UCSD-AML1 (cell line): Measurements from ENCODE around the gene GAK.

Source experiments
- DNase-seq: peaks from one replicate; lab custom pipeline; 2025; ENCODE audit not compliant: unreplicated experiment; lab: John Stamatoyannopoulos, UW

GAK gene

DNA sequence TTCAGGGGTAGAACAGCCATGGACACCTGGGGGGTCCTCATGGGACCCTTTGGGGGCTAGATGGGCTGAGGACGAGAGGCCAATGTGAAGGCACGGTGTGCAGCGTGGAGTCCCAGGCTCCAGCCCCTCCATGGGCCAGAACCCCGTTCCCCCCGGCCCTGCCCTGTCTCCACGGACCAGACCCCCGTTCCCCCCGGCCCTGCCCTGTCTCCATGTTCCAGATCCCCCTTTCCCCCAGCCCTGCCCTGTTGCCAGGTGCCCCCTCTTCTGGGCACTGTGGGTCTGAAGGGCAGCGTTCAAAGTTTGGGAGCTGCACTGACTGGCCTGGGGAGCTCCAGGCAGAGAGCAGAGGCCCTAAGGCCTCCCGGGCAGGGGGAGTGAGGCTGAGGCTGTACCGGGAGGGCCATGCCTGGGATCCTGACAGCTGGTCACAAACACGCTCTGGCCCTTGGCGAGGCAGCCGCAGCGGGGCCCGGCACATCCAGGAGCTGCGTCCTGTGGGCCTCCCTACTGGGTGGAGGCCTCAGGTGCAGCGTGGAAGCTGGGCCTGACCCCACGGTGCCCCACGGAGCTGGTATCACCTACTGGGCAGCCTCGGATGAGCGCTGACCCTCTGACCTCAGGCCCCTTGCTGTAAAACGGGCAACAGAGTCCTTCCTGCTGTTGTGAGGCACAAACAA lies 32.4 kb upstream of the GAK start:
- no peak for DNase-seq

DNA sequence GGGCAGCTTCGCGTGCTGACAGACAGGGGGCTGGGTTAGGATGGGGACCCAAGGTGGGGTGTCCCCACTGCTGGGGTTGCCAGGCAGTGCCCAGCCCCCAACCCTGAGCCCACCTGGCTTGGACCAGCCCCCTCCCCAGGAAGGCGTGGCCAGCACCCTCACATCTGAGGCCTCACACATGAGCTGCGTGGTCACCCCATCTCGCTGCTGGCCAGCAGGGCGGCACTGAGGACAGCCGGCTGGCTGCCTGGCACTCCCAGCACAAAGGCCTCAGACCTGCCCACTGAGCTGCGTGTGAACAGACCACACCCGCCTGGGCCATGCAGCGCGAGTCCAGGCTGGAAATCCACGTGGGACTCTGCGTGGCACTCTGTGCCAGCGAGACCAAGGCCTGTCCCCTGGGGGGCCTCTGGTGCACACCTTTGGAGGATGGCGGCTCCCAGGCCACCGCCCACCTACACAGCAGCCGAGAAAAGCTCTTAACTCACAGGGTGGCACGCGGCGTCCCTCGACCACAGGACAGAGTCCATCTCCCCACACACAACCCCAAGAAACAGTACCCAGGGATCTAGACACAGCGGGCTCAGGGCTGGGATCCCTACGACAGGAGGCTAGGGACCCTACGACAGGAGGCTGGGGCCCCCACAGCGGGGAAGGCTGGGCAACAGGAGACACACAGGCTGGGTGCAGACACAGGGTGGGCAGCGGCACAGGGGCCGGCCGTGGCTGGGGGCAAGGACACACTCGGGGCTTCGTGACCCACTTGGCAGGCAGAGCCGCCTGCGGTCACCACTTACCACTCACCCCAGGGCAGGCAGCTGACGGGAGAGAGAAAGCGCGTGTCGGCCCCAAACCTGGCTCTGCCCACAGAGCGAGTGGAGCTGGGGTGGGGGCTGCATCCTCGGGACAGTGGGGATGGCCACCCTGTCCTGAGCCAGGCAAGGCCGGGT lies 31.4 kb upstream of the GAK start:
- no peak for DNase-seq

DNA sequence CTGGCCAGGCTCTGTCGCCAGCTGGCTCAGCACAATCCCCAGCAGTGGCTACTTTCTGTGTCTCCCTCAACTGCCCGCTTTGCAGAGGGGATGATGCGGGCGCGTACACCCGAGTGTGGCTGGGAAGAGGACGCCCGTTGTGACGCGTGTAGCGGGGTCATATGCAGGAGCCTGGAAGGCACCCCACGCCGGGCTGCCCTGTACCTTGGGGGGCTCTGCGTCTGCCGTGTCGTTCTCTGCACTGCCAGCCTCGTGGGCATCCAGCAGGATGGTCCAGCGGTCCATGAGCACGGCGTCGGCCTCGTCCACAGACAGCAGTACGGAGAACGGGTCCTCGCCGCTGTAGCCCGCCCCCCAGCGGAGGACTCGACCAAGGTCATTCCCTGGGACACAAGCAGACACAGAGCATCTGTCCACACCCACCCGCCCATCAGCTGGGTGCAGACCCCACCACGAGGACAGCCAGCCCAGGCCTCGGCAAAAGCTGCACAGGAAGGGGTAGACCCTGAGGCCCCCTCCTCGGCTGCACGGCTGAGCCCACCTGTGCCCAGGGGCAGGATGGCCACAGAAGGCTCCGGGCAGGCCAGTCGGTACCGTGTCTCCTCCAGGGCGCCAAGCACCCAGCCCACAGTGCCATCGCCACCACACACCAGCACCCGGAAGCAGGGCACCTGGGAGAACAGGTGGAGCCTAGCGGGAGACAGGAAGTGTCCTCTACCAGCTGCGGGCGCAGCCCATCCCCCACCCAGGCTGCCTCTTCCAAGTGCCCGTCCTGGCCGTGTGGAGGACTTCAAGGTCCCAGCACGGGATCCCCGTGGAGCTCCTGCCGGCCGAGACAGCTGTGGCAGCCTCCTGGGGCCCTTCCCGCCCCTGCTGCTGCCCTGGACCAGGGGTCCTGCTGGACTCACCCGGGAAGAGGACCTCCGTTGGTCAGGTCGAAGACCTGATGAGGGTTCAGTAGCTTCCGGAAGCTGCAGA lies 30.4 kb upstream of the GAK start:
- no peak for DNase-seq

DNA sequence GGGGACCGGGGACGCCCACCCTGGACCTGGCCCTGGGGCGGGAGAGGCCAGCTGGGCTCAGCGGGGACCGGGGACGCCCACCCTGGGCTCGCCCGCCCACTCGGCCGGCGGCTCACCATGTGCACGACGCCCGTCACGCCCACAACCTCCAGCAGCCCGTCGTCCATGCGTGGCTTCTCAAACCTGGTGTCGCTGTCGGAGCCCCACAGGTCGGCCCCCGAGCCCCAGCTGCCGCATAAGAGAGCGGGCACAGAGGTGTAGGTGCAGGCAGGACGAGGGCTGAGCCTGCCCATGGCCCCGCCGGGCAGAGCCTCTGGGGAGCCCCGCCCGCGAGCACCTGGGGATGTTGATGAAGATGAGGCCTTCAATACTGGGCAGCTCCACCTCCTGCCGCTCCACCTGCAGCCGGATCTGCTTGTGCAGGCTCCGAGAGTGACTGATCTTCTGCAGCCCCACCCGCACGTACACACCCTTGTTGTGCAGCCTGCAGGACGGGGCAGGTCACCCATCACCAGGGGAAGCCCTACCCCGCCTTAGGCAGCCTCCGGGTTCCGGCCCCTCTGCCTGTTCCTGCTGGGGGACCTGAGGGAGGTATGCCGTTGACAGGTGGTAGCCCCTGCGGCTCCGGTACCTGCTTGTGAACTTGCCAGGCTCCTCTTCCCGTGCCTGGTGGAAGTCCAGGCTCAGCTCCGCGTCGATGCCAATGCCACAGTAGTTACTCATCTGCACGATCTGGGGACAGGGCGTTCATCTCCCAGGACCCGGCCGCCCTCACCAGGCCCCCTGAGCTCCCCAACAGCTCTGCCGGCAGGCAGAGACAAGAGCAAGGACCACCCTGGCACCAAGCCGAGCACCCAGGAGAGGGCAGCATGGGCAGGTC lies 29.5 kb upstream of the GAK start:
- DNase-seq = no peak

DNA sequence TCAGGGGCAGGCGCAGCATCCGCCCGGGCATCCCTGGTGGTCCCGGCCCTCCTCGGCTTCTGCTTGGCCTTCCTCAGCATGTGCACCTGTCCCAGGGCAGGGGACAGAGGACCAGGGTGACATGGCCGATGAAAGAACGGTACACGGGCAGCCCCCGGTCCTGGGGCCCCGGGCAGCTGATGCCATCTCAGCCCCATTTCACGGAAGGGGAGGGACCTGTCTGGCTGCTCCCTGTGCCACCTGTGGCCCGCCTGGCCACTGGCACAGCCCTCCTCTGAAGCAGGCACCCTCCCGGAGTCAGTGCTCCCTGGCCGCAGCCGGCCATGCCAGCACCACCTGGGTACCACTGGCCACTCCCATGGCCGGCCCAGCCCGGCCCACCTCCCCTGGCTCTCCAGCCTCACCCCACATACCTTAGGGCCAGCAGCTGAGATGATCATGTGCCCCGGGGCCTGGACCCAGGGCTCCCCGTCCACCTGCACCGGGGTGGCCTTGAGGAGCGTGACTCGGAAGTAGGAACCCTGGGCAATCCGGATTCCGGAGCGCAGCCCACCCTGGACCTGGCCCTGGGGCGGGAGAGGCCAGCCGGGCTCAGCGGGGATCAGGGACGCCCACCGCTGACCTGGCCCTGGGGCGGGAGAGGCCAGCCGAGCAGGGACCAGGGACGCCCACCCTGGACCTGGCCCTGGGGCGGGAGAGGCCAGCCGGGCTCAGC lies 28.7 kb upstream of the GAK start:
- no peak for DNase-seq

DNA sequence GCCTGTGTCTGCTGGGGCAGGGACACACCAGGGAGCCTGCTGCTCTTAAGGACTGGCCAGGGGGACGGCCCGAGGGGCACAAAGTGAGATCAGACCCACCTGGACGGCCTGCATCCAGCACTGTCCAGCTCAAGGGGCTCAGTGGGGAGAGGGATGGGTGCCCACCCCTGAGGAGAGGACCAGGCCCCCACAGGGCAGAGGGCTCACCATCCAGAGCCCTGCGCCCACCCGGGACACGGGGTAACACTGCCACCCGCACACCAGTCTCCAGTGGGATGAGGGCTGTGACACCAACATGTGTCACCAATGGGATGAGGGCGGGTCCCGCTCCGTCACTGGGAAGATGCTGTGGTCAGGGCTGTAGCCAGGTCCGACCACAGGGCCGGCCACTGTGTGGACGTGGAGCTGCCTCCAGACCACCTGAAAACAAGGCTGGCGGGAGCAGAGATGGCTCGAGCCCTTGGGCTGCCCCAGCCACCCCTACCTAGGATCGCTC lies 28.1 kb upstream of the GAK start:
- DNase-seq = no peak

DNA sequence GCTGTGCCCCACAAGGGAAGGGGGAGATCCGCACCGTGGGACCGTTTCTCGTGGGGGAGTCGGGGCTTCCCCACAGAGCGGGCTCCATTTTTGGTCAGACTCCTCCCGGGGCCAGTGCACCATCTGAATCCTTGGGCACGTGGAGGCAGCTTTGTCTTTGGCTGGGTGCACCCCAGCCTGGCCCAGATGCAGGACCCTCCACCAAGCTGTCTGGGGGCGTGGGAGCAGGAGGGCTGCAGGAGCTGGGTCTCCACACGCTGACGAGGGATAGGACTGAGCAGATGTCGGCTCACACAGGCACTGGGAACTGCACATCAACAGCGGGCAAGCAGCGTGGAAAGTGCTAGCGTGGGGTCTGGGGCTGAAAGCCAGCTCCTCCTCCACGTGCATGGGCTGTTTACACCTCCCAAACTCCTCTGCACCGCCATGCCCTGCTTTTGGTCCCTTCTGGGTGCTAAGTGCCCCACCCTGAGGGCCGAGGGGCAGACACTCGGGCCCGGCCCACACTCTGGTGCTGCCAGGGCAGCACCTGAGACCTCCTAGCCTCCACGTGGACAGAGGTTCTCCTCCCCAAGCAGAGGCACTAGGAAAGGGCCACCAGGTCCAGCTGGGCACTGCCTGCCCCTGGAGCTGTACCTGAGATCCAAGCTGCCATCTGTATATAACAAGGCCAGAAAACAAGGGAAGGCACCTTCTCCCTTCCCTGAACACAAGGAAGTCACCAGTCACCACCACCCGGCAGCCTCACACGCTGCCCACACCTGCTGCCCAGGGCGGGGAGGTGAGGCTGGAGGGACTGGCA lies 27.4 kb upstream of the GAK start:
- DNase-seq = no peak

DNA sequence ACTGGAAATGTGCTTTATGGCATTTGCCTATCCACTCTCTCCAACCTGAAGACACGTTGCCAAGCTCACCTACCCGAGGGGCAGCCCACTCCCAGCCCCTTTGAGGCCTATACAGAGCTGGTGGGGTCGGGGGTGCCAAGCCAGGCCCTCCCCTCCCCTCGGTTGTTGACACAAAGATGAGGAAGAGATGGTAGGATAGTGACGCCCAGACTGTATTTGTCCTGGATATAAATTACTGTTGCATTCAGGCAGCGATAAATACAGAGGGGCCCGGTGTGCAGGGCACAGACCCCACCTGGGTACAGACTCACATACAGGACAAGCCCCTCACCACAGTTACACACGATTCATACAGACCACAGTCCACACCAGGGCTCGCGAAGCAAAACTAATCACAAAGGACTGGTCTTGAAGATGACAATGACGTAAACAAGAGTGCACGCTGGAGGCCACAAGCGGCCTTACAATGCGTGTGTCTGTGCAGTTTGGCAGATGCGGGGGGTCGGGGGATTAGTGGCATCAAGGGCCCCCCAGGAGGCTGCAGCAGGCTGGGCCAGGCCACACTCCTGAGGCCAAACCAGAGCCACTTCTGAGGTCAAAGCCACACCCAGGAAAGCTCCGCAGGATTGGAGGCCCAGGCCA lies 26.7 kb upstream of the GAK start:
- DNase-seq = no peak

DNA sequence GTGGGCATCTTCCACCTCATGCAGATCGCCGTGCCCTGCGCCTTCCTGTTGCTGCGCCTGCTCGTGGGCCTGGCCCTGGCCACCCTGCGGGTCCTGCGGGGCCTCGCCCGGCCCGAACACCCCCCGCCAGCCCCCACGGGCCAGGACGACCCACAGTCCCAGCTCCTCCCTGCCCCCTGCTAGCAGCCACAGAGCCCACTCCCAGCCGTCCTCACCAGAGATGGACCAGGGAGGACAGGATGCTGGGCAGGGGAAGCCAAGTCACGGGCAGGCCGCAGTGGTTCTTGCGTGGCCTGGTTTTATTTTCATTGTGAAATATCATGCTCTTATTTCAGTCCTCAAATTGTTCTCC lies 26.2 kb upstream of the GAK start:
- DNase-seq = no peak

DNA sequence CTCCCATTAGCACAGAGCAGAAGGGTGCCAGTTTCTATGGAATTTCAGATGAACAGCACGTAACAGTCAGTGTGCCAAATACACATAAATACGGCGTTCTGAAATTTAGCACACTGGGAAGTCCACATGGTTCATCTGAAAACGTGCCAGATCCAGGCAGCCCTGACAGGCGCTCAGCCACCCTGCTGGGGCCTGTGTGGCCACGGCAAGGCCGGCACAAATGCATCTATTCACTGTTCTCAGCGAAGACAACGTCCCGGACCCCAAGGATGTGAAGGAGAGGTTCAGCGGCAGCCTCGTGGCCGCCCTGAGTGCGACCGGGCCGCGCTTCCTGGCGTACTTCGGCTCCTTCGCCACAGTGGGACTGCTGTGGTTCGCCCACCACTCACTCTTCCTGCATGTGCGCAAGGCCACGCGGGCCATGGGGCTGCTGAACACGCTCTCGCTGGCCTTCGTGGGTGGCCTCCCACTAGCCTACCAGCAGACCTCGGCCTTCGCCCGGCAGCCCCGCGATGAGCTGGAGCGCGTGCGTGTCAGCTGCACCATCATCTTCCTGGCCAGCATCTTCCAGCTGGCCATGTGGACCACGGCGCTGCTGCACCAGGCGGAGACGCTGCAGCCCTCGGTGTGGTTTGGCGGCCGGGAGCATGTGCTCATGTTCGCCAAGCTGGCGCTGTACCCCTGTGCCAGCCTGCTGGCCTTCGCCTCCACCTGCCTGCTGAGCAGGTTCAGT lies 25.6 kb upstream of the GAK start:
- DNase-seq = no peak

DNA sequence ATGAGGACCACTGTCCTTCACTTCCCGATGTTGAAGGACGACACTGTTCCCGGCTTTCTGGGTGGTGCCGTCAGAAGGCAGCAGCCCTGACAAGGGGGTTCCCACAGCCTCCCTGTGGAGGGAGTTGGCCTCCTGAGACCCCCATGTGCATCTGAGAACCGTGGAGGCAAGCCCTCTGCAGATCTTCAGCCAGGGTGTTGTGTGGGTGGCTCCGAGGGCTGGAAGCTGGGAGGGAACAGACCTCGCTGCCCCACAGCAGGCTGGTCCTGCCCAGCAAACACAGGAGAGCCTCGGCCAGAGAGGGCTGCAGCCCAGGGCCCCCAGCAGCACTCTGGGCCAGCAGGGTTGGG lies 25.1 kb upstream of the GAK start:
- DNase-seq = no peak

DNA sequence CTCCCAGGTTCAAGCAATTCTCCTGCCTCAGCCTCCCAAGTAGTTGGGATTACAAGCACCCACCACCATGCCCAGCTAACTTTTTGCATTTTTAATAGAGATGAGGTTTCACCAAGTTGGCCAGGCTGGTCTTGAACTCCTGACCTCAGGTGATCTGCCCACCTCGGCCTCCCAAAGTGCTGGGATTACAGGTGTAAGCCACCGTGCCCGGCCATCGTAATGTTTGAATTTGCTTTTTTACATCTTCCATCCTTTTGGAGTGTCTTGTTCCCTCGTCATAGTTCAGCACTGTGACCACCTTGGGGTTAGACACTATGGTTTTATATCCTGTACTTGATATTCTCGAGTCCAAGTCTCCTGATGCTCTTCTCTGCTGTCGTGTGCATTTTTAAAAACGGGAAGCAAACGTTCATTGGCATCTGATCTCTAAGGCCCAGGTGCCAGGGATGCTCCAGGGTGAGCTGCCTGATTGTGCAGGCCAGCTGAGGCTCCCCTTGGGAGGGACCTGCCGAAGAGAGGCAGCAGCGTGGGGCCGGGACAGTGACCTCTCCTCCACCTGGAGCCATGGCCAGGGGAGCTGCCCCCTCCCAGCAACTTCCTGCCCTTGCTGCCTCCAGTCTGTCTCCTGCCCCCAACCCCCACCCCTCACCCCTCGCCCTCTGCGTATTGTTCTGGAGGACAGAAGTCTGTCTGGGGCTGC lies 24.6 kb upstream of the GAK start:
- DNase-seq = no peak

DNA sequence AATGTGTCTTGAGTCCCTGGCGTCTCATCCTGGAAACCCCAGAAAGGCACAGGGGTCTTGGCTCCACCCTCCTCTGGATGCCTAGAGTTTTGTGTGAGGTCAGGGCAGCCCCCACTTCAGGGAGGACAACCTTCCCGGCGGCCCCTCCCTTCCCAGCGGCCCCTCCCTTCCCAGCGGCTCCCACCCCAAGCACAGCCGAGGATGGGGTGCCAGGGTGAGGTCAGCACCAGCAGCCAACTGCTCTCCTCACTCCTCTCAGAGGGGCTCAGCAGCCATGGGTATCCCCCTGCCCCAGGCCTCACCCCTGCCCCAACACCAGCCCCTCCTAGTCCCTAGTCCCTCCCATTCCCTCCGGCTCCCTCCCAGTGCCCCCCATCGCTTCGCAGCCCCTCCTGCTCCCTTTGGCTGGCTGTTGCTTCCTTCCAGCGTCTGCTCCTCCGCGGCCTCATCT lies 23.8 kb upstream of the GAK start:
- no peak for DNase-seq

DNA sequence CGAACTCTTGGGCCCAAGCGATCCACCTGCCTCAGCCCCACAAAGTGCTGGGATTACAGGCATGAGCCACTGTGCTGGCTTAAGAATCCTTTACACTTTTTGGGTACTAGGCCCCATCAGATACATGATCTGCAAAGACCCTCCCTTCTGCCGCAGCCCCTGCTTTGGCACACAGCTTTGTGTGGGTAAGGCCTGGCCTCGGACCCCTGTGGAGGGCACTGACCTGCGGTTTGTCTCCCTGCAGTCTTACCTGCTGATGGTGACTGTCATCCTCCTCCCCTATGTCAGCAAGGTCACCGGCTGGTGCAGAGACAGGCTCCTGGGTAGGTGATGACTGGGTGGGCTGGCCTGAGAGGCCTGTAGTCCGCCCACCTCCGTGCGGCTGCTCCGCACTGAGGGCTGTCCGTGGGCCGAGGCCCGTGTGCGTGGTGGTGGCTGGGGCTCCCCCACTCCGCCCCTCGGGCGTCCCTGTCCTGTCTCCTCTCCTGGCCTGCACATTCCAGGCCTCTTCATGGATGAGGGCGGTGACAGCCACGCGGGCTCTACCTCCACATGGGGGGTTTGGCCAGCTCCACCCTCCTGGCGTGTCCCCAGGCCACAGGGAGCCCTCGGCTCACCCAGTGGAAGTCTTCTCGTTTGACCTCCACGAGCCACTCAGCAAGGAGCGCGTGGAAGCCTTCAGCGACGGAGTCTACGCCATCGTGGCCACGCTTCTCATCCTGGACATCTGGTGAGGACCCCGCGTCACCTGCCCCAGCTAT lies 23.2 kb upstream of the GAK start:
- DNase-seq = no peak

DNA sequence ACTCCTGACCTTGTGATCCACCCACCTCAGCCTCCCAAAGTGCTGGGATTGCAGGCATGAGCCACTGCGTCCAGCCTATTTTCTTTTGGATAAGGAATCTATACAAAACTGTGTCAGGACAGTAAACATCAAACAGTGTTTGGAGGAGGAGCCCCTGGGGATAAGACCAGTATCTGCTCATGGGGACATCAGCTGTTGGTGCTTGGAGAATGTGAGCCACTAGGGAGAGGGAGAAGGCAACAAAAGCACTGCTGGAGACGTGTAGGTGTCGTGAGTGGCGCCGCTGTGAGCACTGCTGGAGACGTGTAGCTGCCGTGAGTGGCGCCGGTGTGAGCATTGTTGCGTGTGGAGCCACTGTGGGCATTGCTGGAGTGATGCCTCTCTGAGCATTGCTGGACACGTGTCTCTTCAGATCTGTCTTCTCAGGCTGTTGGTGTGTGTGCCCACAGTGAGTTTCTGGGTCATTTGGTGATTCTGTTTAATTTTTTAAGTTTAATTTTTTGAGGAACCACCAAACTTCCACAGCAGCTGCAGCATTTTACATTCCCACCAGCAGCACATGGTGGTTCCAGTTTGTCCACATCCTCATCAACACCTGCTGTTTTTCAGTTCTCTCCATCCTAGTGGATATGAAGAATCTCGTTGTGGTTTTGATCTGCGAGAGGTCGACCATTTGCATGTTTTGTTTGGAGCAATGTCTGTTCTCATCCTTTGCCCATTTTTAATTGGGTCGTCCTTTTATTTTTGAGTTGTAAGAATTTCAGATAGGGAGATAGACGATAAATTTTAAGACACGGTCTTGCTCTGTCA lies 22.3 kb upstream of the GAK start:
- DNase-seq = no peak

DNA sequence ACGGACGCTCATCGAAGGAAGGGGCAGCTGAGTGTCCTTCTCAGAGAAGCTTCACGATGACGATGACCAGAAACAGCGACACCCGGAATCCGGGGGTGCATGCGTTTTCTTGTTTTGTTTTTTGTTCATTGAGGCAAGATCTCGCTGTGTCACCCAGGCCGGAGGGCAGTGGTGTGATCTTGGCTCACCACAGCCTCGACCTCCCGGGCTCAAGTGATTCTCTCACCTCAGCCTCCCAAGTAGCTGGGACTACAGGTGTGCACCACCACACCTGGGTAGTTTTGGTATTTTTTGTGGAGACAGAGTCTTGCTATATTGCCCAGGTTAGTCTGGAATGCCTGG lies 21.4 kb upstream of the GAK start:
- DNase-seq = no peak
